HG02973 (cell line): ENCODE results near the gene OR6Y1.

ENCODE experiments used
- ATAC-seq: cut with Tn5 transposase; IDR thresholded peaks from one replicate; pipeline ENCODE4 v1.9.1; 2021; ENCODE audit warnings: moderate library complexity; ENCODE audit not compliant: unreplicated experiment

Gene OR6Y1

GRCh38 chr1:158507511-158507910 is 46.7 kb downstream of the OR6Y1 start:
- no peak for ATAC-seq

- ATAC-seq = no peak
Observed at GRCh38 chr1:158506369-158506987, 47.7 kb downstream of the OR6Y1 start.

GRCh38 chr1:158496374-158496773 is 57.8 kb downstream of the OR6Y1 start:
- no peak for ATAC-seq

GRCh38 chr1:158494796-158495195 is 59.4 kb downstream of the OR6Y1 start:
- ATAC-seq = no peak
